Mesendoderm (in vitro differentiated cells): Measurements from ENCODE around the gene NEDD4.

Experiments
- DNase-seq: peaks from one replicate; pipeline ENCODE4 v3.0.0; 2013
- H2AK5ac ChIP-seq: 2 replicates; pipeline ENCODE4 v1.6.1; 2013; ENCODE audit warnings: low read length, inconsistent platforms
- H2BK120ac ChIP-seq: 2 replicates; pipeline ENCODE4 v1.6.1; 2013; ENCODE audit warnings: low read depth, mild to moderate bottlenecking, low read length, moderate library complexity, mixed read lengths
- H2BK15ac ChIP-seq: replicated peaks from 2 replicates; pipeline ENCODE4 v1.6.1; 2013; ENCODE audit warnings: low read depth, mild to moderate bottlenecking, moderate library complexity
- H2BK5ac ChIP-seq: 2 replicates; pipeline ENCODE4 v1.6.1; 2013; ENCODE audit warnings: low read length, inconsistent platforms
- H3K18ac ChIP-seq: 2 replicates; pipeline ENCODE4 v1.6.1; 2013; ENCODE audit warnings: mild to moderate bottlenecking, low read length, mixed read lengths
- H3K23ac ChIP-seq: one replicate; pipeline ENCODE4 v1.6.1; 2013; ENCODE audit warnings: low read length
- H3K27ac ChIP-seq: 2 replicates; pipeline ENCODE4 v1.5.1; 2013; ENCODE audit warnings: low read depth, mild to moderate bottlenecking, inconsistent platforms, low read length, moderate library complexity
- H3K27me3 ChIP-seq: 2 replicates; pipeline ENCODE4 v1.6.1; 2013; ENCODE audit warnings: low read length, control low read depth, mild to moderate bottlenecking, inconsistent platforms; ENCODE audit not compliant: insufficient read depth, poor library complexity
- H3K36me3 ChIP-seq: 2 replicates; pipeline ENCODE4 v1.6.1; 2013; ENCODE audit warnings: low read length, inconsistent platforms; ENCODE audit not compliant: control insufficient read depth, insufficient read depth
- H3K4ac ChIP-seq: one replicate; pipeline ENCODE4 v1.6.1; 2013; ENCODE audit warnings: low read depth, mild to moderate bottlenecking, low read length, moderate library complexity
- H3K4me1 ChIP-seq: 2 replicates; pipeline ENCODE4 v1.6.1; 2013; ENCODE audit warnings: low read depth, low read length, inconsistent platforms; ENCODE audit not compliant: control insufficient read depth
- H3K4me2 ChIP-seq: 2 replicates; pipeline ENCODE4 v1.6.1; 2013; ENCODE audit warnings: low read length
- H3K4me3 ChIP-seq: 2 replicates; pipeline ENCODE4 v1.5.1; 2013; ENCODE audit warnings: mild to moderate bottlenecking, low read length
- H3K56ac ChIP-seq: one replicate; pipeline ENCODE4 v1.6.1; 2013; ENCODE audit warnings: low read length
- H3K79me1 ChIP-seq: 2 replicates; pipeline ENCODE4 v1.6.1; 2013; ENCODE audit warnings: low read length, inconsistent platforms
- H3K79me2 ChIP-seq: 2 replicates; pipeline ENCODE4 v1.6.1; 2013; ENCODE audit warnings: mild to moderate bottlenecking, low read length; ENCODE audit not compliant: control insufficient read depth, insufficient read depth
- H3K9ac ChIP-seq: 2 replicates; pipeline ENCODE4 v1.6.1; 2013; ENCODE audit warnings: low read length, inconsistent platforms
- H4K5ac ChIP-seq: one replicate; pipeline ENCODE4 v1.6.1; 2013; ENCODE audit warnings: low read length
- H4K8ac ChIP-seq: one replicate; pipeline ENCODE4 v1.6.1; 2013; ENCODE audit warnings: low read depth, mild to moderate bottlenecking, control low read depth, low read length, moderate library complexity
- WGBS: extraction: QIAGEN DNeasy Blood & Tissue Kit; methylation state at CpG from one replicate; pipeline ENCODE4 v1.1.7; 2013; ENCODE audit warnings: low lambda C conversion rate, missing lambda C conversion rate; ENCODE audit not compliant: insufficient coverage; ENCODE audit errors: extremely low coverage; 5-methylcytosine and 5-hydroxymethylcytosine counted together

The NEDD4 gene

GRCh38 chr15:55915221-55915620, 78.2 kb downstream of the NEDD4 start:
- no CpG with 5 or more reads among the region's 1 CpG for WGBS
- Histone ChIP-seq H4K8ac (no peak overlapping the region), H3K56ac (no peak overlapping the region), H3K4me2 (no peak overlapping the region), H3K4me3 (no peak overlapping the region), H2AK5ac (no peak overlapping the region), H2BK5ac (no peak overlapping the region), H3K27me3 (no peaks in the 10 kb centered on the region), H3K27ac (no peak overlapping the region), H2BK120ac (no peak overlapping the region), H2BK15ac (no peak overlapping the region), H3K4me1 (no peaks in the 10 kb centered on the region), H4K5ac (no peak overlapping the region), H3K23ac (no peak overlapping the region), H3K36me3 (no peaks in the 10 kb centered on the region), H3K79me2 (no peaks in the 10 kb centered on the region), H3K79me1 (no peaks in the 10 kb centered on the region), H3K18ac (no peak overlapping the region), H3K4ac (no peak overlapping the region), H3K9ac (no peak overlapping the region)
- no peak for DNase-seq

- no CpG with 5 or more reads among the region's 1 CpG for WGBS
These were observed 79.0 kb downstream of the NEDD4 start for GRCh38 chr15:55914446-55914845.

GRCh38 chr15:55912982-55913381, 80.4 kb downstream of the NEDD4 start:
- H3K4me3 ChIP-seq, result no peak overlapping the region

More at GRCh38 chr15:55914446-55914845, 79.0 kb downstream of the NEDD4 start:
- no peaks in the 10 kb centered on the region for H3K27me3 ChIP-seq
- no peak overlapping the region for H3K4ac ChIP-seq
- no peak overlapping the region for H3K23ac ChIP-seq
- H3K79me2 ChIP-seq, result no peaks in the 10 kb centered on the region
- no peak overlapping the region for H3K9ac ChIP-seq
- no peaks in the 10 kb centered on the region for H3K36me3 ChIP-seq
- no peak overlapping the region for H3K4me2 ChIP-seq
- no peak overlapping the region for H2AK5ac ChIP-seq
- H3K4me3 ChIP-seq, result no peak overlapping the region
- H2BK15ac ChIP-seq, result no peak overlapping the region
- no peak overlapping the region for H4K8ac ChIP-seq
- no peak overlapping the region for H2BK120ac ChIP-seq
- no peaks in the 10 kb centered on the region for H3K79me1 ChIP-seq
- H4K5ac ChIP-seq, result no peak overlapping the region
- H3K18ac ChIP-seq, result no peak overlapping the region
- H3K27ac ChIP-seq, result no peak overlapping the region
- H3K4me1 ChIP-seq, result no peaks in the 10 kb centered on the region
- no peak overlapping the region for H2BK5ac ChIP-seq
- no peak for DNase-seq
- no peak overlapping the region for H3K56ac ChIP-seq

GRCh38 chr15:55909036-55909811, 84.2 kb downstream of the NEDD4 start:
- no peak overlapping the region for H3K56ac ChIP-seq
- H3K4ac ChIP-seq, result no peak overlapping the region
- H2BK120ac ChIP-seq, result no peak overlapping the region
- no peak overlapping the region for H2BK15ac ChIP-seq
- H3K27ac ChIP-seq, result no peak overlapping the region
- no peak for DNase-seq
- no CpG with 5 or more reads among the region's 9 CpGs for WGBS
- no peak overlapping the region for H3K9ac ChIP-seq
- H4K5ac ChIP-seq, result no peak overlapping the region
- no peak overlapping the region for H3K23ac ChIP-seq
- H3K27me3 ChIP-seq, result no peaks in the 10 kb centered on the region
- no peak overlapping the region for H2BK5ac ChIP-seq
- no peak overlapping the region for H2AK5ac ChIP-seq
- no peaks in the 10 kb centered on the region for H3K4me1 ChIP-seq
- no peak overlapping the region for H3K18ac ChIP-seq
- H3K79me1 ChIP-seq, result no peaks in the 10 kb centered on the region
- no peaks in the 10 kb centered on the region for H3K79me2 ChIP-seq
- H3K4me3 ChIP-seq, result no peak overlapping the region
- no peak overlapping the region for H4K8ac ChIP-seq
- no peak overlapping the region for H3K4me2 ChIP-seq
- no peaks in the 10 kb centered on the region for H3K36me3 ChIP-seq

More at GRCh38 chr15:55912982-55913381, 80.4 kb downstream of the NEDD4 start:
- H4K5ac ChIP-seq, result no peak overlapping the region
- H2AK5ac ChIP-seq, result no peak overlapping the region
- H3K27me3 ChIP-seq, result no peaks in the 10 kb centered on the region
- no peak overlapping the region for H3K23ac ChIP-seq
- WGBS, result no CpG with 5 or more reads among the region's 2 CpGs
- H3K9ac ChIP-seq, result no peak overlapping the region
- no peaks in the 10 kb centered on the region for H3K79me1 ChIP-seq
- H2BK5ac ChIP-seq, result no peak overlapping the region
- H4K8ac ChIP-seq, result no peak overlapping the region
- no peaks in the 10 kb centered on the region for H3K4me1 ChIP-seq
- H3K27ac ChIP-seq, result no peak overlapping the region
- no peaks in the 10 kb centered on the region for H3K79me2 ChIP-seq
- DNase-seq, result no peak
- no peak overlapping the region for H3K56ac ChIP-seq
- no peak overlapping the region for H2BK15ac ChIP-seq
- no peak overlapping the region for H2BK120ac ChIP-seq
- H3K4me2 ChIP-seq, result no peak overlapping the region
- no peaks in the 10 kb centered on the region for H3K36me3 ChIP-seq
- H3K18ac ChIP-seq, result no peak overlapping the region
- no peak overlapping the region for H3K4ac ChIP-seq

GRCh38 chr15:55907797-55908196, 85.6 kb downstream of the NEDD4 start:
- H3K4me3 ChIP-seq, result no peak overlapping the region
- no peaks in the 10 kb centered on the region for H3K27me3 ChIP-seq
- no peak for DNase-seq
- H3K9ac ChIP-seq, result no peak overlapping the region
- no peaks in the 10 kb centered on the region for H3K36me3 ChIP-seq
- H3K18ac ChIP-seq, result no peak overlapping the region
- no CpG with 5 or more reads among the region's 4 CpGs for WGBS
- H2BK15ac ChIP-seq, result no peak overlapping the region
- H3K79me2 ChIP-seq, result no peaks in the 10 kb centered on the region
- no peak overlapping the region for H3K4me2 ChIP-seq
- no peak overlapping the region for H4K8ac ChIP-seq
- H3K56ac ChIP-seq, result no peak overlapping the region
- no peak overlapping the region for H3K23ac ChIP-seq
- H4K5ac ChIP-seq, result no peak overlapping the region
- no peak overlapping the region for H3K4ac ChIP-seq
- H2BK5ac ChIP-seq, result no peak overlapping the region
- no peaks in the 10 kb centered on the region for H3K4me1 ChIP-seq
- H3K79me1 ChIP-seq, result no peaks in the 10 kb centered on the region
- H2AK5ac ChIP-seq, result no peak overlapping the region
- H3K27ac ChIP-seq, result no peak overlapping the region
- H2BK120ac ChIP-seq, result no peak overlapping the region

- no peak overlapping the region for H3K56ac ChIP-seq
- no CpG with 5 or more reads among the region's 4 CpGs for WGBS
These were observed 90.4 kb downstream of the NEDD4 start for GRCh38 chr15:55902981-55903380.

More at GRCh38 chr15:55902981-55903380, 90.4 kb downstream of the NEDD4 start:
- Histone ChIP-seq H3K79me1 (no peaks in the 10 kb centered on the region), H3K4ac (no peak overlapping the region), H2BK5ac (no peak overlapping the region), H2BK120ac (no peak overlapping the region), H3K4me2 (no peak overlapping the region), H3K36me3 (no peaks in the 10 kb centered on the region), H3K79me2 (no peaks in the 10 kb centered on the region), H2BK15ac (no peak overlapping the region), H3K23ac (no peak overlapping the region), H3K4me1 (no peaks in the 10 kb centered on the region), H3K9ac (no peak overlapping the region), H2AK5ac (no peak overlapping the region), H3K27ac (no peak overlapping the region), H3K4me3 (no peak overlapping the region), H4K5ac (no peak overlapping the region), H3K18ac (no peak overlapping the region), H3K27me3 (no peaks in the 10 kb centered on the region), H4K8ac (no peak overlapping the region)
- DNase-seq, result no peak
